DMS153 treated with DMSO at 0.1 percent for 48 hours (cell line): Measurements from ENCODE around the gene GCNT1.
"Not testable (repeated sequence)": the region's sequence is repeated elsewhere in the genome, so short reads cannot be mapped to it uniquely, and the experiment has no call there.

Experiments
- DNase-seq: peaks from one replicate; lab custom pipeline; 2025; ENCODE audit not compliant: unreplicated experiment; lab: John Stamatoyannopoulos, UW

Gene GCNT1

GRCh38 chr9:76458903-76459693 lies at the start of gene GCNT1:
GCNT1 (plus strand) TSS chr9:76459182; CDS start chr9:76502382, 43,200 bp downstream.
- DNase-seq, result peak; percentile 75

- no peak for DNase-seq
These were observed 46.3 kb upstream of the GCNT1 start for GRCh38 chr9:76412638-76413037.

- no peak for DNase-seq
These were observed 45.3 kb upstream of the GCNT1 start for GRCh38 chr9:76413658-76414057.

- DNase-seq, result no peak
These were observed 44.3 kb upstream of the GCNT1 start for GRCh38 chr9:76414661-76415060.

- no peak for DNase-seq
These were observed 43.8 kb upstream of the GCNT1 start for GRCh38 chr9:76415154-76415553.

GRCh38 chr9:76415731-76416130 lies 43.3 kb upstream of the GCNT1 start:
- DNase-seq, result peak; percentile 92

GRCh38 chr9:76417394-76417793 lies 41.6 kb upstream of the GCNT1 start:
- DNase-seq, result no peak

GRCh38 chr9:76419782-76420380 lies 39.1 kb upstream of the GCNT1 start:
- DNase-seq, result peak; percentile 35

GRCh38 chr9:76423216-76424177 lies 35.5 kb upstream of the GCNT1 start:
- DNase-seq, result peak; percentile 16

- no peak for DNase-seq
These were observed 34.5 kb upstream of the GCNT1 start for GRCh38 chr9:76424491-76424890.

- no peak for DNase-seq
These were observed 33.1 kb upstream of the GCNT1 start for GRCh38 chr9:76425677-76426453.

- DNase-seq, result no peak
These were observed 32.1 kb upstream of the GCNT1 start for GRCh38 chr9:76426807-76427419.

GRCh38 chr9:76431601-76432000 lies 27.4 kb upstream of the GCNT1 start:
- DNase-seq, result no peak

GRCh38 chr9:76433406-76433805 lies 25.6 kb upstream of the GCNT1 start:
- no peak for DNase-seq

- no peak for DNase-seq
These were observed 25.1 kb upstream of the GCNT1 start for GRCh38 chr9:76433836-76434235.

- not testable (repeated sequence) for DNase-seq
These were observed 24.1 kb upstream of the GCNT1 start for GRCh38 chr9:76434897-76435296.

- not testable (repeated sequence) for DNase-seq
These were observed 21.8 kb upstream of the GCNT1 start for GRCh38 chr9:76437017-76437699.

- DNase-seq, result no peak
These were observed 20.0 kb upstream of the GCNT1 start for GRCh38 chr9:76438841-76439588.
